Measurements from ENCODE around the gene ZPBP. TPM values are rescaled to one million over a fixed set of nuclear protein-coding genes. Genes with fewer than 3 reads are reported as not detected.

The ZPBP gene
- total RNA-seq, 1 experiment from 2014 or later = not detected

GRCh38 chr7:49986191-49986590 is 106.9 kb downstream of the ZPBP start:
- Histone ChIP-seq H3T11ph (ENCODE audit: low read length) (no peak overlapping the region), H3K79me2 (ENCODE audit: insufficient read depth, low read length) (no peaks in the 10 kb centered on the region), H3K4me2 (ENCODE audit: insufficient read depth, insufficient read length, low read length) (no peak overlapping the region), H3K27me3 (ENCODE audit: insufficient read depth, low read length) (no peaks in the 10 kb centered on the region), H2AK5ac (ENCODE audit: insufficient read length, low read length) (no peak overlapping the region), H2BK15ac (ENCODE audit: low read depth, low read length) (no peak overlapping the region), H3K4ac (ENCODE audit: low read depth, low read length) (no peak overlapping the region), H2BK120ac (ENCODE audit: low read depth, low read length, poor library complexity, severe bottlenecking) (no peak overlapping the region), H4K5ac (ENCODE audit: insufficient read length, low read depth, low read length) (no peak overlapping the region), H3K56ac (ENCODE audit: insufficient read length, low read depth, low read length) (no peak overlapping the region), H4K20me1 (ENCODE audit: control insufficient read depth, insufficient read depth, insufficient read length) (no peaks in the 10 kb centered on the region), H4K8ac (replicated peaks; ENCODE audit: insufficient read length, low read depth, low read length) (no peak overlapping the region), H3K23ac (ENCODE audit: insufficient read length, low read depth, low read length) (no peak overlapping the region), H4K91ac (ENCODE audit: insufficient read length, low read depth, low read length) (no peak overlapping the region), H3K23me2 (ENCODE audit: insufficient read length, low read depth, low read length, poor library complexity, severe bottlenecking) (no peaks in the 10 kb centered on the region), H3K14ac (ENCODE audit: insufficient read depth, low read length) (no peak overlapping the region), H2AFZ (ENCODE audit: low read length) (no peak overlapping the region), H3K18ac (ENCODE audit: insufficient read length, low read depth, low read length) (no peak overlapping the region), H3K79me1 (ENCODE audit: insufficient read depth, low read depth, low read length, poor library complexity, severe bottlenecking) (no peaks in the 10 kb centered on the region), H3K27ac (ENCODE audit: insufficient read length, low read depth, low read length) (no peak overlapping the region), H2BK20ac (ENCODE audit: low read depth, low read length, poor library complexity, severe bottlenecking) (no peak overlapping the region), H2BK12ac (ENCODE audit: insufficient read length, low read depth, low read length) (no peak overlapping the region), H3K4me1 (ENCODE audit: insufficient read depth, low read length) (no peaks in the 10 kb centered on the region), H3K9me3 (ENCODE audit: control insufficient read depth, low read depth, low read length) (peaks cover 7% of the 10 kb centered on the region), H2BK5ac (ENCODE audit: insufficient read length, low read length) (no peak overlapping the region), H3K9ac (ENCODE audit: extremely low read depth, insufficient read length, low read length) (no peak overlapping the region)
- Mint-ChIP-seq H3K9me3 (peaks cover 26 to 42% of the 10 kb centered on the region in 2 experiments), H3K4me1 (0 out of 4 replicates have a peak, but pooled peaks cover 0 to 3% of the 10 kb centered on the region in 2 experiments), H3K4me3 (no peak overlapping the region), H3K27me3 (ENCODE audit: low read depth) (no peaks in the 10 kb centered on the region; the same call in 1 of the 2 replicates), H3K27ac (no peak overlapping the region), H3K36me3 (ENCODE audit: insufficient read depth in 1 of 3, low read depth in 3 of 3) (peaks cover 8 to 27% (median 14%) of the 10 kb centered on the region in 3 experiments)
- no peak for DNase-seq
- WGBS (ENCODE audit: extremely low coverage, insufficient read length, low lambda C conversion rate) = no CpG with 5 or more reads among the region's 5 CpGs
- TF ChIP-seq, protein P1, sequence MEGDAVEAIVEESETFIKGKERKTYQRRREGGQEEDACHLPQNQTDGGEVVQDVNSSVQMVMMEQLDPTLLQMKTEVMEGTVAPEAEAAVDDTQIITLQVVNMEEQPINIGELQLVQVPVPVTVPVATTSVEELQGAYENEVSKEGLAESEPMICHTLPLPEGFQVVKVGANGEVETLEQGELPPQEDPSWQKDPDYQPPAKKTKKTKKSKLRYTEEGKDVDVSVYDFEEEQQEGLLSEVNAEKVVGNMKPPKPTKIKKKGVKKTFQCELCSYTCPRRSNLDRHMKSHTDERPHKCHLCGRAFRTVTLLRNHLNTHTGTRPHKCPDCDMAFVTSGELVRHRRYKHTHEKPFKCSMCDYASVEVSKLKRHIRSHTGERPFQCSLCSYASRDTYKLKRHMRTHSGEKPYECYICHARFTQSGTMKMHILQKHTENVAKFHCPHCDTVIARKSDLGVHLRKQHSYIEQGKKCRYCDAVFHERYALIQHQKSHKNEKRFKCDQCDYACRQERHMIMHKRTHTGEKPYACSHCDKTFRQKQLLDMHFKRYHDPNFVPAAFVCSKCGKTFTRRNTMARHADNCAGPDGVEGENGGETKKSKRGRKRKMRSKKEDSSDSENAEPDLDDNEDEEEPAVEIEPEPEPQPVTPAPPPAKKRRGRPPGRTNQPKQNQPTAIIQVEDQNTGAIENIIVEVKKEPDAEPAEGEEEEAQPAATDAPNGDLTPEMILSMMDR (conservative IDR thresholded peaks at IDR 0.05) = no peak

All from H9 (cell line).